Measurements from ENCODE around the gene EOMES. TPM values are rescaled to one million over a fixed set of nuclear protein-coding genes. Genes with fewer than 3 reads are reported as not detected.

The EOMES gene
- total RNA-seq, 1 donor from 2014 or later, result 0.08 TPM

Other genes starting within 250 kb of the EOMES start
- gene SLC4A7, start 237.9 kb downstream of the EOMES start, total RNA-seq, result 13.1 TPM